Measurements from ENCODE around the gene CYP4Z1.

DNA sequence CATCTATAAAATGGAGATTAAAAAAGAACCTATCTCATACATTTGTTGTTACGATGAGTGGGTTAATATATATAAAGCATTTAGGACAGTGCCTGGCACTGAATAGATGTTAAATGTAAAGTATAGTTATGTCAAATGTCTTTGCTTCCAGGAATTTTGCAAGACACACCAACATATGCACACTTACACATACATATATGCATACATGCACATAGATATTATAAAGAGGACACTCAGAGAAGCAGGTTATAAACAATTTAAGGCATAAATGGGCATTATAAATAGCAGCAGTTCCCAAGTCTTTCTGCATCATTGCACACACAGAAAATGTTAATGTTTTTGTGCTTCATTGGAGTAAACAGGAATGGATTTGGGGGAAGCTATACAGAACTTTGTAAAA lies 30.3 kb upstream of the CYP4Z1 start:
- TF ChIP-seq, protein P1, sequence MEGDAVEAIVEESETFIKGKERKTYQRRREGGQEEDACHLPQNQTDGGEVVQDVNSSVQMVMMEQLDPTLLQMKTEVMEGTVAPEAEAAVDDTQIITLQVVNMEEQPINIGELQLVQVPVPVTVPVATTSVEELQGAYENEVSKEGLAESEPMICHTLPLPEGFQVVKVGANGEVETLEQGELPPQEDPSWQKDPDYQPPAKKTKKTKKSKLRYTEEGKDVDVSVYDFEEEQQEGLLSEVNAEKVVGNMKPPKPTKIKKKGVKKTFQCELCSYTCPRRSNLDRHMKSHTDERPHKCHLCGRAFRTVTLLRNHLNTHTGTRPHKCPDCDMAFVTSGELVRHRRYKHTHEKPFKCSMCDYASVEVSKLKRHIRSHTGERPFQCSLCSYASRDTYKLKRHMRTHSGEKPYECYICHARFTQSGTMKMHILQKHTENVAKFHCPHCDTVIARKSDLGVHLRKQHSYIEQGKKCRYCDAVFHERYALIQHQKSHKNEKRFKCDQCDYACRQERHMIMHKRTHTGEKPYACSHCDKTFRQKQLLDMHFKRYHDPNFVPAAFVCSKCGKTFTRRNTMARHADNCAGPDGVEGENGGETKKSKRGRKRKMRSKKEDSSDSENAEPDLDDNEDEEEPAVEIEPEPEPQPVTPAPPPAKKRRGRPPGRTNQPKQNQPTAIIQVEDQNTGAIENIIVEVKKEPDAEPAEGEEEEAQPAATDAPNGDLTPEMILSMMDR (IDR thresholded peaks at IDR 0.05): no peak
- TF ChIP-seq POLR2A (IDR thresholded peaks at IDR 0.05): no peak

Data from lower leg skin (tissue), 3 donors.